ENCODE measurements around the gene HOXB3. TPM values are rescaled to one million over a fixed set of nuclear protein-coding genes. Genes with fewer than 3 reads are reported as not detected.

Gene HOXB3
- total RNA-seq, 2 experiments from 2014 or later: 10.5 to 13.6 TPM

DNA sequence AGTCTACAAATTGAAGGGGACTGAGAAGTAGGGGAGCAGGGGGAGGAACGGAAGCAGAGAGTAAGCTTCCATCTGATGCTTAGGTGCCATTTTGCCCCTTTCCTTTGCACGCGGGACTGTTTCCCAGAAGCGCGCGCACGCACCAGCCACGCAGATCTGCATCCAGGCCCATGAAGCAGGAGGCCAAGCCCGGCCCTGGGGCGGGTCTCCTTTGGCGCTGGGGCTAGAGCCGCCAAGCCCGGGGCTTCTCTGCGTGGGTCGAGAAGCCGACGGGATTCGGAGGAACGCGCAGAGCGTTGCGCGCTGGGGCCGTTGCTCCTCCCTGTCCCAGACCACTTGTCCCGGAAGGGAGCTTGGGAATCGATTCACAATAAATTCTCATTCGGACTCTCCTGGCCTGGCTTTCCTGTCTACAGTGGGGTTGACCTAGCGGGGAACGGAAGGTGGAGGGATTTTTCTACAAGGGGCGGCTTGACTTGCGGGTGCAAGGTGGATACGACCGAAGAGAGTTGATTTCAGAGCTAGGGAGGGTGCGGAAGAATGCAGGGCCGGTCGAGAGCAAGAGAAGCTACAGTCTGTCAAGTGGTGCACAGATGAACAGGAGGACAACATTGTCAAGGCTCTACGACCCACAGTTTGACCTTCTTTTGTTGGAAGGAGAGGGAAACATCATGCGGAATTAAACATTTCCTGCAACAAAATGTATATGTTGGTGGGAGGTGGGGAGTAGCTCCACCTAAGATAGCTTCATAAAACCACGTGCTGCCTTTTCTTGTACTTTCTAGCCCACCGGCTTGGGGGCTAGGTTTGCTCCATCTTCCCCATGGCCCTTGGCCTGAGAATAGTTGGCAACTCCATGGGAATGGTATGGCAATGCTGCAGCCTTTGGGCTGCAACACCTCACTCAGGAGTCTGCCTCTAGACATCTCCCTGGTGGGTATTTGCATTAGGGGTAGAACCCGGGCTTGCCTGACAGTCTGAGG is 31.7 kb upstream of the HOXB3 start:
- peaks cover 84% of the 10 kb centered on the region for H3K27me3 Mint-ChIP-seq
- no peak overlapping the region for H3K27ac Mint-ChIP-seq
- no peaks in the 10 kb centered on the region for H3K9me3 Mint-ChIP-seq
- ATAC-seq (ENCODE audit: low read depth): no peak
- H3K4me3 Mint-ChIP-seq: no peak overlapping the region
- no peaks in the 10 kb centered on the region for H3K36me3 Mint-ChIP-seq
- peaks cover 20% of the 10 kb centered on the region for H3K4me1 Mint-ChIP-seq
- POLR2A ChIA-PET: no interaction called here
- no peak for DNase-seq

DNA sequence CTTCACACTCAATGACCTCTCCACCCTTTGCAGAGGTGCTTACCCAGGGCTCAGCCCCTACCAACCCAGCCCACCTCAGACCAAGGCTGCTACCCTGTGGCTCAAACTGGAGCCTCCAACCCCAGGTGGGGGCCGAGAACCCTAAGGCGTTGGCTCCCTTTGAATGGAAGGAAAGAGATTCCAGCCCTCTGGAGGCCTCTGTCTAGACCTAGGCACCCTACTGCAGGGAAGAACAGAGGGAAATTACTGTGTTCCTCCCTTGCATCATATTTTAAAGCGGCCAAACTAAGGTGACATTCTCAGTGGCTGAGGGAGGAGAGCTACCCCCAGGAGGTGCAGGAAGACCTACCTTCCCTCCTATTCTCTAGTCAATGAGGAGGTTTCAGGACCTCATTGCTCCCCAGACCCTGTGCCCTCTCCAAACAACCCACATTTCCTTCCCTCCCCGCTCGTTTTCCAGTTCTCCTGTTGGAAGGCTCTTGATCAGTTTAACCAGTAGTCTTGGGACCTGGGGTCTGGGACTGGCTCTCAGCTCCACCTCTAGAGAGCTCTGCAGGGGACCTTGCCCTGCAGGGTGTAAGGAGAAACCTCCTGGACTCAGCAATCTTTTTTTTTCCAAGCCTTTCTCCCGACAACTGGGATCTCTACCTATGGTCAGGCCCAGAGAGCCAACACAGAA is 30.6 kb upstream of the HOXB3 start:
- no peaks in the 10 kb centered on the region for H3K9me3 Mint-ChIP-seq
- ATAC-seq (ENCODE audit: low read depth) (no peak), DNase-seq (no peak)
- H3K27me3 Mint-ChIP-seq: peaks cover 87% of the 10 kb centered on the region
- POLR2A ChIA-PET: interaction anchor here (0.6 kb wide), 1 partner anchor 577 kb away, joined by 3 read pairs; no protein-coding TSS in a partner anchor
- H3K36me3 Mint-ChIP-seq: no peaks in the 10 kb centered on the region
- H3K4me3 Mint-ChIP-seq: no peak overlapping the region
- no peak overlapping the region for H3K27ac Mint-ChIP-seq
- peaks cover 16% of the 10 kb centered on the region for H3K4me1 Mint-ChIP-seq

- Mint-ChIP-seq H3K27me3 (peaks cover 90% of the 10 kb centered on the region), H3K4me3 (peak overlapping the region; percentile 11), H3K36me3 (no peaks in the 10 kb centered on the region), H3K27ac (no peak overlapping the region), H3K9me3 (no peaks in the 10 kb centered on the region), H3K4me1 (peaks cover 16% of the 10 kb centered on the region)
- POLR2A ChIA-PET: interaction anchor here (0.6 kb wide), 1 partner anchor 576 kb away, joined by 3 read pairs; no protein-coding TSS in a partner anchor
- no peak for ATAC-seq (ENCODE audit: low read depth)
- no peak for DNase-seq
Observed at GRCh38 chr17:48619826-48620449, 29.9 kb upstream of the HOXB3 start.

DNA sequence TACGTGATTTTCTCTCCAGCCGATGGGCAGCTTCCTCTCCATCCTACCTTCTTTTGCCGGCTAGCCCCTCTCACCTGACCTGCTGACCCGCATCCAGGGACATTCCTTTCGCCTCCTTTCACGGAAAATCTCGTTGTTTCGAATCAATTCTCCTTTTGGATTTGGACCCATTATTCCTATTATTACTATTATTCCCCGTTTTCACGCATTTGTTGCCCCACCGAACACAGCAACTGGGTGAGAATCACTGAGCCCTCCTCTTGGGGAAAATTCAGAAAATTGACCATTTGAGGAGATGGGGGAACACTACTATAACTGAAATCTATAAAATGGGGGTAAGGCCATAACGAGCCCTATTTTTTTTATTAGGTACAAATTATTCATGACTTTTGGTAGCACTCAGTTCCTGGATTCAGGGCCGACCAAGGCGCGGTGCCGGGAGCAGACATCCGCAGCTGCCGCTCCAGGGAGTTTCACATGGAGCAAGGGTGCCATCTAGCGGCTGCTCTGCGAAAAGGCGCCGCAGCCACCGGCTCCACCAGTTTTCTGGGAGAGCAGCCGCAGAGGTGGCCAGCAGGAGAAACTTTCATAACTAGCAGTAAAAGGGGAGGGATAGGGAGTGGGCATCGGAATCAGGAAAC is 28.3 kb upstream of the HOXB3 start:
- peak; percentile 84 for DNase-seq
- peak; percentile 69 for ATAC-seq (ENCODE audit: low read depth)
- Mint-ChIP-seq H3K4me1 (peaks cover 22% of the 10 kb centered on the region), H3K4me3 (peak overlapping the region; percentile 56), H3K9me3 (no peaks in the 10 kb centered on the region), H3K27me3 (peaks cover 92% of the 10 kb centered on the region), H3K27ac (no peak overlapping the region), H3K36me3 (no peaks in the 10 kb centered on the region)
- POLR2A ChIA-PET: interaction anchor here (1.0 kb wide), 1 partner anchor 119 kb away, joined by 3 read pairs; no protein-coding TSS in a partner anchor

DNA sequence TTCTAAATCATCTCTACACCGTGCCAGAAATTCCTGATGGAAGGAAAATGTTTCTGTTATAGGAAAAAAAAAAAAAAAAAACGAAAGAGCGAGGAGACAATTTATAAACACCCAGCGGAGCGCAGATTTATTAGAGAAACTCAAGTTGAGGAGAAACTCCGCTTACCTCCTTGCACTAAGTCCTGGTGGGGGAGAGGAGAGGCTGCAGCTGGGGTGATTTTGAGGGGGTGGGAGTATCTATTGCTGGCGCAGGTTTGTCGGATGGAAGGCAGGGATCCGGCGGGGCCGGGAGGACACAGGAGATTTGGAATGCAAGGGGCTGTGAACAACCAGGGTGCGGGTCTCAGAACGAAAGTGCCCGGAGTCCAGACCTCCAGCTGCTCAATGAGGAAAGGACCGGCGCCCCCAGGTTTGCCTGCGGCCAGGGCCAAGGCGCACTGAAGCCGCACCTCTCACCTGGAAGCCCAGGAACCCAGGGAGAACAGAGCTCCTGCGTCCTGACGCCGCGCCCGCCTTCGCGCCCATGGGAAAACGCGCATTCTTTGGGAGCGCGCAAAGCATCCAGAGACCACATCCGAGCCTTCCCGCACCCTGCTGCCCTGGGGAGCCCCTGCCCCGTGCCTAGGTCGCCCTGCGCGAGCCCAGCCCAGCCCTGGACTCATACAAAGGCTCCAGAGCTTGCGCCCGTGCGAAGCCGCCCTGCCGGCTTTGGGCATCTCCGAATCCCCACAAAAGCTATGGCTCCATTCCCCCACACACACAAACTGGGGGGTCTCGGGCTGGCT is 27.6 kb upstream of the HOXB3 start:
- peaks cover 26% of the 10 kb centered on the region for H3K4me1 Mint-ChIP-seq
- peaks cover 90% of the 10 kb centered on the region for H3K27me3 Mint-ChIP-seq
- ATAC-seq (ENCODE audit: low read depth) (no peak), DNase-seq (no peak)
- H3K27ac Mint-ChIP-seq: no peak overlapping the region
- no peaks in the 10 kb centered on the region for H3K9me3 Mint-ChIP-seq
- POLR2A ChIA-PET: interaction anchor here (1.0 kb wide), 1 partner anchor 120 kb away, joined by 3 read pairs; no protein-coding TSS in a partner anchor
- H3K4me3 Mint-ChIP-seq: no peak overlapping the region
- H3K36me3 Mint-ChIP-seq: no peaks in the 10 kb centered on the region

- ATAC-seq (ENCODE audit: low read depth) (no peak), DNase-seq (no peak)
- Mint-ChIP-seq H3K36me3 (no peaks in the 10 kb centered on the region), H3K4me3 (no peak overlapping the region), H3K9me3 (no peaks in the 10 kb centered on the region), H3K27me3 (peaks cover 87% of the 10 kb centered on the region), H3K4me1 (peaks cover 29% of the 10 kb centered on the region), H3K27ac (no peak overlapping the region)
- POLR2A ChIA-PET: no interaction called here
Observed at GRCh38 chr17:48616717-48617470, 26.9 kb upstream of the HOXB3 start.

DNA sequence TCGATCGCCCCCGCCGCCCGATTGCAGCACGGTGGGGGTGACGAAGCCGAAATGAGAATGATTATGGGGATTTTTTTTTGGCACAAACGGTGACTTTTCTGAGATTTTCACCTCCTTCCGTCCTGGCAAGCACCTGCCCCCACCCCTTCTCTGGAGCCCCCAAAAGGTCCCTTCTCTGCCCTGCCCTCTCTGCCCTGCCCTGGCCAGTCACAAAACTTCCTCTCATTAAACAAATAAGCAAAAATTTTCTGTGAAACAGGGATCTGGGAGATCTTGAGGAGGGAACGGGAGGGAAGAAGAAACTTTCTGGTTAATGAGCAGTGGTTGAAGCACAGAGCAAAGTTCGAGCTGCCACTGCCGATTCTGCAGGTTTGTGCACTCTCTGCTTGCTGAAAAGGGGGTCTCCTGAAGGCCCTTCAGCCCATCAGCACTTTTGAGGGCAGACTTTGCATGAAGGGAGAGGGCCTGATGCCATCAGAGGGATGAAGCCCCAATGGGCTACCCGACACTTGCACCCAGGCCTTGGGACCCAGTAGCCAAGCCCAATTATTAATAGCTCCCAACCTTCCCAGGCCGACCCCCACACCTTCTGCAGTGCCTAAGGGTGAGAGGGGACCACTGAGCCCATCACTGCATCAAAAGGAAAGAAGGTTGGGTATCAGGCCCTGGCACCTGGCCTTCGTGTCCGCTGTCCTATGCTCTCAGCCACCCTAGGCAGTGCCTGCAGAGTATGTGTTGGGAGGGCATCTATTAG is 26.1 kb upstream of the HOXB3 start:
- no peak overlapping the region for H3K4me3 Mint-ChIP-seq
- no peaks in the 10 kb centered on the region for H3K36me3 Mint-ChIP-seq
- DNase-seq (no peak), ATAC-seq (ENCODE audit: low read depth) (no peak)
- no peaks in the 10 kb centered on the region for H3K9me3 Mint-ChIP-seq
- H3K27me3 Mint-ChIP-seq: peaks cover 87% of the 10 kb centered on the region
- POLR2A ChIA-PET: no interaction called here
- peaks cover 35% of the 10 kb centered on the region for H3K4me1 Mint-ChIP-seq
- H3K27ac Mint-ChIP-seq: no peak overlapping the region

GRCh38 chr17:48615047-48615962 is 25.3 kb upstream of the HOXB3 start, which contains the start of gene HOXB8:
Gene HOXB8, minus strand, starts transcription at chr17:48615292. Its CDS starts 588 bp downstream, at chr17:48614704.
- POLR2A ChIA-PET: interaction anchor here (0.5 to 1.4 kb wide), 3 partner anchors 14 to 532 kb away, joined by 3 to 4 read pairs (median 4); no protein-coding TSS in a partner anchor
- Mint-ChIP-seq H3K4me1 (peaks cover 39% of the 10 kb centered on the region), H3K9me3 (no peaks in the 10 kb centered on the region), H3K4me3 (peak within 1 kb of the TSS; percentile 11), H3K27me3 (peaks cover 82% of the 10 kb centered on the region), H3K36me3 (no peaks in the 10 kb centered on the region), H3K27ac (peak within 1 kb of the TSS; percentile 70)
- DNase-seq (no peak), ATAC-seq (ENCODE audit: low read depth) (no peak)

GRCh38 chr17:48613862-48614694 is 24.0 kb upstream of the HOXB3 start:
- POLR2A ChIA-PET: interaction anchor here (0.9 to 1.6 kb wide), 3 partner anchors 12 to 21 kb away, joined by 3 to 5 read pairs (median 4); partner anchors contain the start of gene HOXB9
- Mint-ChIP-seq H3K4me3 (peak overlapping the region; percentile 47), H3K4me1 (peaks cover 42% of the 10 kb centered on the region), H3K9me3 (no peaks in the 10 kb centered on the region), H3K27ac (peak overlapping the region; percentile 60), H3K27me3 (peaks cover 80% of the 10 kb centered on the region), H3K36me3 (no peaks in the 10 kb centered on the region)
- DNase-seq (peak; percentile 61), ATAC-seq (ENCODE audit: low read depth) (no peak)
